GM23248 (cell line): ENCODE data around the gene MMP15. TPM values are rescaled to one million over a fixed set of nuclear protein-coding genes. Genes with fewer than 3 reads are reported as not detected.
A peak's percentile ranks its signal among the peaks of the same experiment; 100 is the strongest.

Experiments used
- DNase-seq: peaks from one replicate; pipeline ENCODE4 v3.0.0-alpha.2; 2015
- H2AFZ ChIP-seq: fragments of 200-600 bp; sonication (generic); 2 replicates; pipeline ENCODE4 v1.6.1; 2016; ENCODE audit warnings: antibody characterized with exemption
- H3F3A ChIP-seq: fragments of 200-600 bp; sonication (generic); 2 replicates; pipeline ENCODE4 v1.6.1; 2016; ENCODE audit warnings: mild to moderate bottlenecking, antibody characterized with exemption, mixed run types; ENCODE audit not compliant: insufficient read depth
- H3K27ac ChIP-seq: fragments of 200-600 bp; sonication (generic); 2 replicates; pipeline ENCODE4 v1.5.1; 2016; ENCODE audit warnings: mild to moderate bottlenecking
- H3K27me3 ChIP-seq: fragments of 200-600 bp; sonication (generic); replicated peaks from 2 replicates; pipeline ENCODE4 v1.6.1; 2016; ENCODE audit warnings: mild to moderate bottlenecking; ENCODE audit not compliant: insufficient read depth
- H3K36me3 ChIP-seq: fragments of 200-600 bp; sonication (generic); 2 replicates; pipeline ENCODE4 v1.6.1; 2016; ENCODE audit warnings: low read depth, mild to moderate bottlenecking
- H3K4me1 ChIP-seq: fragments of 200-600 bp; sonication (generic); 2 replicates; pipeline ENCODE4 v1.6.1; 2016; ENCODE audit warnings: mild to moderate bottlenecking; ENCODE audit not compliant: insufficient read depth
- H3K4me2 ChIP-seq: fragments of 200-600 bp; sonication (generic); one replicate; pipeline ENCODE4 v1.6.1; 2016; ENCODE audit warnings: mild to moderate bottlenecking; ENCODE audit not compliant: unreplicated experiment
- H3K4me3 ChIP-seq: fragments of 200-600 bp; sonication (generic); 2 replicates; pipeline ENCODE4 v1.5.1; 2016; ENCODE audit warnings: mild to moderate bottlenecking
- H3K79me2 ChIP-seq: fragments of 200-600 bp; sonication (generic); 2 replicates; pipeline ENCODE4 v1.6.1; 2016; ENCODE audit warnings: mild to moderate bottlenecking; ENCODE audit not compliant: insufficient read depth
- H3K9ac ChIP-seq: fragments of 200-600 bp; sonication (generic); 2 replicates; pipeline ENCODE4 v1.6.1; 2016; ENCODE audit warnings: mild to moderate bottlenecking
- H3K9me2 ChIP-seq: fragments of 200-600 bp; sonication (generic); 2 replicates; pipeline ENCODE4 v1.6.1; 2016; ENCODE audit warnings: mixed run types, mild to moderate bottlenecking, moderate library complexity; ENCODE audit not compliant: insufficient read depth
- H3K9me3 ChIP-seq: fragments of 200-600 bp; sonication (generic); one replicate; pipeline ENCODE4 v1.6.1; 2017; ENCODE audit warnings: low read depth
- H4K20me1 ChIP-seq: fragments of 200-600 bp; sonication (generic); 2 replicates; pipeline ENCODE4 v1.6.0; 2016; ENCODE audit not compliant: insufficient read depth
- EZH2 ChIP-seq: fragments of 200-600 bp; sonication (generic); IDR thresholded peaks from 2 replicates; pipeline ENCODE4 v1.6.1; 2018; ENCODE audit warnings: antibody characterized with exemption, mild to moderate bottlenecking; ENCODE audit not compliant: insufficient read depth, poor library complexity, severe bottlenecking
- EZH2phosphoT487 ChIP-seq: fragments of 200-600 bp; sonication (generic); IDR thresholded peaks from 2 replicates; pipeline ENCODE4 v1.6.1; 2018; ENCODE audit warnings: antibody characterized with exemption, moderate library complexity, mild to moderate bottlenecking, low read depth; ENCODE audit not compliant: insufficient read depth
- WGBS, 2 experiments: methylation state at CpG; one replicate each; pipeline ENCODE4 v1.1.6; 2015 to 2017; ENCODE audit warnings: low lambda C conversion rate in 2 of 2, low coverage in 1 of 2; ENCODE audit errors: missing lambda C conversion rate in 2 of 2; 5-methylcytosine and 5-hydroxymethylcytosine counted together
- in situ Hi-C: fragments of 300-500 bp; cut with MboI; formaldehyde crosslinking; loops from 2 replicates; pipeline ENCODE4 v1.15.0; 2020
- polyA plus RNA-seq: library from polyadenylated mRNA; unstranded; fragments of >200 nt; fragmentation: Nextera tagmentation; extraction: Ambion mirVana; gene quantifications from 2 replicates; pipeline ENCODE4 v1.2.1, GENCODE V29; 2016
- total RNA-seq: library from RNA; depleted of rRNA; stranded (reverse); fragments of >200 nt; shearing (Covaris generic); gene quantifications from 2 replicates; pipeline ENCODE4 v1.2.3, GENCODE V29; 2014

MMP15 gene
- total and polyA plus RNA-seq, 2 experiments from 2014 or later = 0.45 to 1.4 TPM

GRCh38 chr16:57979006-57979585 is 46.5 kb upstream of the MMP15 start:
- Histone ChIP-seq H3K9me2 (no peaks in the 10 kb centered on the region), H3K36me3 (no peaks in the 10 kb centered on the region), H2AFZ (no peak overlapping the region), H4K20me1 (no peaks in the 10 kb centered on the region), H3F3A (no peaks in the 10 kb centered on the region), H3K4me3 (no peak overlapping the region), H3K9me3 (no peaks in the 10 kb centered on the region), H3K4me2 (no peak overlapping the region), H3K79me2 (no peaks in the 10 kb centered on the region), H3K4me1 (no peaks in the 10 kb centered on the region), H3K9ac (no peak overlapping the region), H3K27ac (no peak overlapping the region), H3K27me3 (peaks cover 15% of the 10 kb centered on the region; the same call in 1 of the 2 replicates)
- in situ Hi-C loops = no loop called here
- no peak for DNase-seq
- TF ChIP-seq EZH2phosphoT487 (no peak), EZH2 (no peak)
- 62 to 67% methylated on average over 10 to 11 of the region's 11 CpGs for WGBS, 2 experiments

- Histone ChIP-seq H3K27me3 (peaks cover 9% of the 10 kb centered on the region; the same call in 1 of the 2 replicates), H3K36me3 (no peaks in the 10 kb centered on the region), H3K4me2 (no peak overlapping the region), H3K4me3 (no peak overlapping the region), H3K9me2 (no peaks in the 10 kb centered on the region), H3K27ac (no peak overlapping the region), H3K4me1 (no peaks in the 10 kb centered on the region), H3F3A (no peaks in the 10 kb centered on the region), H2AFZ (no peak overlapping the region), H3K9ac (no peak overlapping the region), H3K79me2 (no peaks in the 10 kb centered on the region), H4K20me1 (no peaks in the 10 kb centered on the region), H3K9me3 (no peaks in the 10 kb centered on the region)
- TF ChIP-seq EZH2phosphoT487 (no peak), EZH2 (no peak)
- no peak for DNase-seq
- WGBS, 2 experiments = 87 to 92% methylated on average over 7 of the region's 7 CpGs
- in situ Hi-C loops = no loop called here
These were observed 43.9 kb upstream of the MMP15 start for GRCh38 chr16:57981636-57982035.

GRCh38 chr16:57982385-57982784 is 43.2 kb upstream of the MMP15 start:
- Histone ChIP-seq H3K79me2 (no peaks in the 10 kb centered on the region), H4K20me1 (no peaks in the 10 kb centered on the region), H3K27ac (no peak overlapping the region), H3F3A (no peaks in the 10 kb centered on the region), H3K9me3 (no peaks in the 10 kb centered on the region), H3K36me3 (no peaks in the 10 kb centered on the region), H2AFZ (no peak overlapping the region), H3K9me2 (no peaks in the 10 kb centered on the region), H3K9ac (no peak overlapping the region), H3K27me3 (peaks cover 9% of the 10 kb centered on the region; the same call in 1 of the 2 replicates), H3K4me3 (no peak overlapping the region), H3K4me1 (no peaks in the 10 kb centered on the region), H3K4me2 (no peak overlapping the region)
- no peak for DNase-seq
- WGBS, 2 experiments = 74 to 81% methylated on average over 5 of the region's 5 CpGs
- in situ Hi-C loops = no loop called here
- TF ChIP-seq EZH2phosphoT487 (no peak), EZH2 (no peak)

- no peaks in the 10 kb centered on the region for H3K4me1 ChIP-seq
- H3K4me2 ChIP-seq = peak overlapping the region; percentile 42
- 25 to 27% methylated on average over 50 to 64 of the region's 64 CpGs for WGBS, 2 experiments
- no peaks in the 10 kb centered on the region for H3K79me2 ChIP-seq
- no peak overlapping the region for H3K9ac ChIP-seq
- H2AFZ ChIP-seq = peak overlapping the region; percentile 75
- H3K9me2 ChIP-seq = no peaks in the 10 kb centered on the region
- H3K36me3 ChIP-seq = no peaks in the 10 kb centered on the region
- H4K20me1 ChIP-seq = no peaks in the 10 kb centered on the region
- DNase-seq = peak; percentile 59
- H3K27me3 ChIP-seq = peaks cover 9% of the 10 kb centered on the region; the same call in 1 of the 2 replicates
- peak overlapping the region; percentile 45 for H3K4me3 ChIP-seq
- no peaks in the 10 kb centered on the region for H3F3A ChIP-seq
- no peak overlapping the region for H3K27ac ChIP-seq
- TF ChIP-seq EZH2 (no peak), EZH2phosphoT487 (no peak)
- no peaks in the 10 kb centered on the region for H3K9me3 ChIP-seq
- in situ Hi-C loops = no loop called here
These were observed 40.9 kb upstream of the MMP15 start for GRCh38 chr16:57984443-57985203.
